Measurements from ENCODE around the gene RUNX2.

The RUNX2 gene

DNA sequence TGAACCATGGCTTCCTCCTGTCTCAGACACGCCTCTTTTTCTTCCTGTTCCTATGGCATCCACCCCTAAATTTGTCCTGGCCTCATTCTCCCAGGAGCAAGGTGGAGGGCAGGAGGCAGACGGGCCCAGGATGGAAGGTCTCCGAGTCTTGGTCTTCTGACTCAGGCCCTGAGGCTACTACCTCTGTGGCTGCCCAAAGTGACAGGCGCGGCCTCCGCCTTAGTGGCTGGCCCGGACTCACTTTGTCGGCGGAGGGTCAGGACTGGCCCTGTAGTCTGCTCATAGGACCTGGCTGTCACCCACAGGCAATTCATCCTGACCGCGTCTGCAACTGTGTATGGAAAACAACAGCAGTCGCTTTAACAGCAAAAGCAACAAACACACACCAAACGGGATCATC is 312.7 kb downstream of the RUNX2 start:
- H3K4me3 ChIP-seq (ENCODE audit: low read depth, low read length) = no peak overlapping the region
- TF ChIP-seq MYC (IDR thresholded peaks at IDR 0.05; ENCODE audit: low read depth, low read length) (no peak), POLR2A (IDR thresholded peaks at IDR 0.05; ENCODE audit: extremely low read depth, insufficient read length) (no peak)
- TF ChIP-seq, protein P1, sequence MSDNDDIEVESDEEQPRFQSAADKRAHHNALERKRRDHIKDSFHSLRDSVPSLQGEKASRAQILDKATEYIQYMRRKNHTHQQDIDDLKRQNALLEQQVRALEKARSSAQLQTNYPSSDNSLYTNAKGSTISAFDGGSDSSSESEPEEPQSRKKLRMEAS (IDR thresholded peaks at IDR 0.05; ENCODE audit: low read depth, low read length) = no peak
- TF ChIP-seq, protein P2, sequence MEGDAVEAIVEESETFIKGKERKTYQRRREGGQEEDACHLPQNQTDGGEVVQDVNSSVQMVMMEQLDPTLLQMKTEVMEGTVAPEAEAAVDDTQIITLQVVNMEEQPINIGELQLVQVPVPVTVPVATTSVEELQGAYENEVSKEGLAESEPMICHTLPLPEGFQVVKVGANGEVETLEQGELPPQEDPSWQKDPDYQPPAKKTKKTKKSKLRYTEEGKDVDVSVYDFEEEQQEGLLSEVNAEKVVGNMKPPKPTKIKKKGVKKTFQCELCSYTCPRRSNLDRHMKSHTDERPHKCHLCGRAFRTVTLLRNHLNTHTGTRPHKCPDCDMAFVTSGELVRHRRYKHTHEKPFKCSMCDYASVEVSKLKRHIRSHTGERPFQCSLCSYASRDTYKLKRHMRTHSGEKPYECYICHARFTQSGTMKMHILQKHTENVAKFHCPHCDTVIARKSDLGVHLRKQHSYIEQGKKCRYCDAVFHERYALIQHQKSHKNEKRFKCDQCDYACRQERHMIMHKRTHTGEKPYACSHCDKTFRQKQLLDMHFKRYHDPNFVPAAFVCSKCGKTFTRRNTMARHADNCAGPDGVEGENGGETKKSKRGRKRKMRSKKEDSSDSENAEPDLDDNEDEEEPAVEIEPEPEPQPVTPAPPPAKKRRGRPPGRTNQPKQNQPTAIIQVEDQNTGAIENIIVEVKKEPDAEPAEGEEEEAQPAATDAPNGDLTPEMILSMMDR (IDR thresholded peaks at IDR 0.05; ENCODE audit: low read depth, low read length) = no peak
- no peak for DNase-seq (ENCODE audit: low read depth)

- TF ChIP-seq, protein P1 (IDR thresholded peaks at IDR 0.05; ENCODE audit: low read depth, low read length) = no peak
- no peak for TF ChIP-seq POLR2A (IDR thresholded peaks at IDR 0.05; ENCODE audit: extremely low read depth, insufficient read length)
- TF ChIP-seq MYC (IDR thresholded peaks at IDR 0.05; ENCODE audit: low read depth, low read length) = no peak
- TF ChIP-seq, protein P2 (IDR thresholded peaks at IDR 0.05; ENCODE audit: low read depth, low read length) = no peak
- no peak for DNase-seq (ENCODE audit: low read depth)
- H3K4me3 ChIP-seq (ENCODE audit: low read depth, low read length) = no peak overlapping the region
Observed at GRCh38 chr6:45642331-45643125, 314.4 kb downstream of the RUNX2 start.

DNA sequence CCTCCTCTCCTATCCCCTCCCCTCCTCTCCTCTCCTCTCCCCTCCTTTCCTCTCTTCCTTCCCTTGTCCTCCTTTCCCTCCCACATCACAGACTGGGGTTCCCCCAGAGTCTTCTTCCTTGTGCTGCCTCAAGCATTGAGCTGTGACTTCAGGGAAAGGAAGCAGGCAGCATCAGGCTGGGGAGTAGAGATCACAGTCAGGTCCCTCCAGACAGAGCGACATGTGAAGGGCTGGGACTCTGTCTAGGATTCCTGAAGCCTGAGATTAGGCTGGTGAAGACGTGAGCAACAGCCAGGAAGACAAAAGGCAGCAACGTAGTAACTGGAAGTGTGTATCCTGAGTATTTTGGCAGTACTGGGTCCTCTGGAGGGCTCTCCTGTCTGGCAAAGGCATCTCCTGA is 315.0 kb downstream of the RUNX2 start:
- TF ChIP-seq, protein P1 (IDR thresholded peaks at IDR 0.05; ENCODE audit: low read depth, low read length) = no peak
- TF ChIP-seq, protein P2 (IDR thresholded peaks at IDR 0.05; ENCODE audit: low read depth, low read length) = no peak
- TF ChIP-seq POLR2A (IDR thresholded peaks at IDR 0.05; ENCODE audit: extremely low read depth, insufficient read length) (no peak), MYC (IDR thresholded peaks at IDR 0.05; ENCODE audit: low read depth, low read length) (no peak)
- H3K4me3 ChIP-seq (ENCODE audit: low read depth, low read length) = no peak overlapping the region
- no peak for DNase-seq (ENCODE audit: low read depth)

GRCh38 chr6:45644720-45645119 is 316.6 kb downstream of the RUNX2 start:
- no peak overlapping the region for H3K4me3 ChIP-seq (ENCODE audit: low read depth, low read length)
- no peak for DNase-seq (ENCODE audit: low read depth)
- TF ChIP-seq, protein P2 (IDR thresholded peaks at IDR 0.05; ENCODE audit: low read depth, low read length) = no peak
- TF ChIP-seq, protein P1 (IDR thresholded peaks at IDR 0.05; ENCODE audit: low read depth, low read length) = no peak
- no peak for TF ChIP-seq MYC (IDR thresholded peaks at IDR 0.05; ENCODE audit: low read depth, low read length)
- no peak for TF ChIP-seq POLR2A (IDR thresholded peaks at IDR 0.05; ENCODE audit: extremely low read depth, insufficient read length)

GRCh38 chr6:45645302-45645701 is 317.2 kb downstream of the RUNX2 start:
- no peak for DNase-seq (ENCODE audit: low read depth)
- no peak overlapping the region for H3K4me3 ChIP-seq (ENCODE audit: low read depth, low read length)
- TF ChIP-seq, protein P2 (IDR thresholded peaks at IDR 0.05; ENCODE audit: low read depth, low read length) = no peak
- TF ChIP-seq MYC (IDR thresholded peaks at IDR 0.05; ENCODE audit: low read depth, low read length) (no peak), POLR2A (IDR thresholded peaks at IDR 0.05; ENCODE audit: extremely low read depth, insufficient read length) (no peak)
- TF ChIP-seq, protein P1 (IDR thresholded peaks at IDR 0.05; ENCODE audit: low read depth, low read length) = no peak

Data from NB4 (cell line).